Measurements from ENCODE around the gene EVX2. TPM values are rescaled to one million over a fixed set of nuclear protein-coding genes. Genes with fewer than 3 reads are reported as not detected.

EVX2 gene
- total and polyA plus RNA-seq, 2 of the 13 experiments (the other 11 are each of a cell fraction or from before 2014, with no cell fraction given), result not detected

DNA sequence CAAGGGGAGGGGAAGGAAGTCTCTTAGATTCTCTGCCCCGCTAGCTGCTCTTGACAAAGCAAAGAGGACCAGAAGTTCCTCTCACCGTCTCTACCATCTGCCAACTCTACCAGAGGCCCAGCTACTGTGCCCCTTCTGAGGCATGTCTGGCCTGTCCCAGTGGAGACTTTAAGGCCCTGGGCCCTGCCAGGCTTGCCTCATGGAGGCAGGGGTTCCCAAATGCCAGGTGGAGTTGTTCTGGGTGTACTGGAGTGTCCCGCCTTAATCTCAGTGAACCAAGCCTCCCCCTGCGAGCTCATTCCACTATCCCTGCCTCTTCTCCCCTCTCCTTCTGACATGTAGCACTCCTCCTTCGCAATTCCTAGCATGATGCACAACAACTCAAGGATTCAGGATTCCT, 18.1 kb upstream of the EVX2 start (continued):
- TF ChIP-seq, protein P1, sequence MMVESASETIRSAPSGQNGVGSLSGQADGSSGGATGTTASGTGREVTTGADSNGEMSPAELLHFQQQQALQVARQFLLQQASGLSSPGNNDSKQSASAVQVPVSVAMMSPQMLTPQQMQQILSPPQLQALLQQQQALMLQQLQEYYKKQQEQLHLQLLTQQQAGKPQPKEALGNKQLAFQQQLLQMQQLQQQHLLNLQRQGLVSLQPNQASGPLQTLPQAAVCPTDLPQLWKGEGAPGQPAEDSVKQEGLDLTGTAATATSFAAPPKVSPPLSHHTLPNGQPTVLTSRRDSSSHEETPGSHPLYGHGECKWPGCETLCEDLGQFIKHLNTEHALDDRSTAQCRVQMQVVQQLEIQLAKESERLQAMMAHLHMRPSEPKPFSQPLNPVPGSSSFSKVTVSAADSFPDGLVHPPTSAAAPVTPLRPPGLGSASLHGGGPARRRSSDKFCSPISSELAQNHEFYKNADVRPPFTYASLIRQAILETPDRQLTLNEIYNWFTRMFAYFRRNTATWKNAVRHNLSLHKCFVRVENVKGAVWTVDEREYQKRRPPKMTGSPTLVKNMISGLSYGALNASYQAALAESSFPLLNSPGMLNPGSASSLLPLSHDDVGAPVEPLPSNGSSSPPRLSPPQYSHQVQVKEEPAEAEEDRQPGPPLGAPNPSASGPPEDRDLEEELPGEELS (CRISPR knock-in tag; IDR thresholded peaks at IDR 0.05), result no peak
- TF ChIP-seq, protein P2, sequence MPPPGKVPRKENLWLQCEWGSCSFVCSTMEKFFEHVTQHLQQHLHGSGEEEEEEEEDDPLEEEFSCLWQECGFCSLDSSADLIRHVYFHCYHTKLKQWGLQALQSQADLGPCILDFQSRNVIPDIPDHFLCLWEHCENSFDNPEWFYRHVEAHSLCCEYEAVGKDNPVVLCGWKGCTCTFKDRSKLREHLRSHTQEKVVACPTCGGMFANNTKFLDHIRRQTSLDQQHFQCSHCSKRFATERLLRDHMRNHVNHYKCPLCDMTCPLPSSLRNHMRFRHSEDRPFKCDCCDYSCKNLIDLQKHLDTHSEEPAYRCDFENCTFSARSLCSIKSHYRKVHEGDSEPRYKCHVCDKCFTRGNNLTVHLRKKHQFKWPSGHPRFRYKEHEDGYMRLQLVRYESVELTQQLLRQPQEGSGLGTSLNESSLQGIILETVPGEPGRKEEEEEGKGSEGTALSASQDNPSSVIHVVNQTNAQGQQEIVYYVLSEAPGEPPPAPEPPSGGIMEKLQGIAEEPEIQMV (CRISPR knock-in tag; IDR thresholded peaks at IDR 0.05; ENCODE audit: low read depth), result no peak

DNA sequence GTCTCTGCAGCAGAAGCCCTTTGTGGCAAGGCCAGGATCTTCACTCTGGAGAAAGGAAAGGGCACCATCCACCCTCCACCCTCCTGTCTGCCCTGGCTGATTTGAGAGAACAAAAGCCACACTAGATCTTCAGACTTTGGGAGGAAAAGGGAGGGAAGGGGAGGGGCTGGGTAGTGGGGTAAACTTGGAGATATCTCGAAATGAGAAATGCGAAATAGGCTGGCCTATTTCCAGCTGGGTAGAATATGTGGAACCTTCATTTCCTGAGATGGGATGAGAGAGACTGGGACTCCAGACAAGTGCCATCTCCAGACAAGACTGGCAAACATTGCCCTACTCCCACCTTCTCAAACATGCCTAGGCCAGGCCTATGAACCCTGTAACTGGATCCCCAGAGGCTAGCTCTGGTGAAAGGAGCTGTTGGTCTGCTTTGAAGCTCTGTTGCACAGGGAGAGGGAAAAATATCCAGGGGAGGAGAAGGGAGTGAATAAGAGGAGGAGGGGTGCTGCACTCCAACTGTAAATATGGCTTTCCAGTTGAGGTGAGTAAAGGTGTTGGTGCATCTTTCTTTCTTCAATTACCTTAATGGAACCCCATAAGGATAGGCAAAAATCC, 17.6 kb upstream of the EVX2 start:
- Histone ChIP-seq H3K4me1 (ENCODE audit: insufficient read depth, low read length) (peaks cover 17% of the 10 kb centered on the region), H3K27ac (ENCODE audit: extremely low read length, insufficient read depth, low read length) (no peak overlapping the region), H3K9ac (ENCODE audit: insufficient read depth, low read depth, low read length) (no peak overlapping the region), H3K9me3 (ENCODE audit: low read length) (no peaks in the 10 kb centered on the region), H3K36me3 (replicated peaks in 1 of 2; ENCODE audit: control insufficient read depth in 1 of 2, insufficient read depth in 2 of 2, low read length in 2 of 2) (no peaks in the 10 kb centered on the region), H4K20me1 (ENCODE audit: insufficient read depth, low read length) (no peaks in the 10 kb centered on the region; the same call in 1 of the 2 replicates), H2AFZ (ENCODE audit: low read length) (no peak overlapping the region), H3K4me3 (replicated peaks in 1 of 3; ENCODE audit: insufficient read depth in 1 of 3, low read depth in 2 of 3, low read length in 3 of 3) (no peak overlapping the region), H3K4me2 (ENCODE audit: low read depth, low read length) (no peak overlapping the region), H3K27me3 (ENCODE audit: control insufficient read depth in 1 of 2, insufficient read depth in 2 of 2, low read length in 2 of 2) (peaks cover 42 to 99% of the 10 kb centered on the region in 2 experiments), H3K79me2 (ENCODE audit: insufficient read depth, low read length) (no peaks in the 10 kb centered on the region)
- no peak for FAIRE-seq
- ChIA-PET POLR2A (no interaction called here), CTCF (ENCODE audit: low intra/inter-chr PET ratio, low total read pairs) (no interaction called here)
- intact Hi-C loops (cut with micrococcal nuclease; ENCODE audit: unreplicated experiment) (no loop called here), in situ Hi-C loops (cut with HindIII; ENCODE audit: extremely low pct_ligation_motif_present, low pct_unique_long_range_greater_than_20kb) (loop anchor here (10.0 kb wide), 1 partner anchor 1067 kb away; no protein-coding TSS in a partner anchor)
- no peak for ATAC-seq
- no TSS peak for BruUV-seq (replicated peaks)
- WGBS (ENCODE audit: low lambda C conversion rate), result 0% methylated on average over 2 of the region's 2 CpGs
- DNase-seq (ENCODE audit: low spot score), result no peak
- no peak for TF ChIP-seq ZNF616 (CRISPR knock-in tag; IDR thresholded peaks at IDR 0.05; ENCODE audit: low read depth)
- TF ChIP-seq ZNF296 (CRISPR knock-in tag; conservative IDR thresholded peaks at IDR 0.05), result no peak
- TF ChIP-seq ATF4 (CRISPR knock-in tag; IDR thresholded peaks at IDR 0.05), result no peak
- TF ChIP-seq ZSCAN20 (CRISPR knock-in tag; IDR thresholded peaks at IDR 0.05; ENCODE audit: borderline replicate concordance), result no peak
- no peak for TF ChIP-seq ZKSCAN5 (CRISPR knock-in tag; IDR thresholded peaks at IDR 0.05)
- no peak for TF ChIP-seq ZNF530 (CRISPR knock-in tag; IDR thresholded peaks at IDR 0.05; ENCODE audit: low read depth)
- no peak for TF ChIP-seq MATR3 (CRISPR knock-in tag; IDR thresholded peaks at IDR 0.05)
- TF ChIP-seq, protein P3, sequence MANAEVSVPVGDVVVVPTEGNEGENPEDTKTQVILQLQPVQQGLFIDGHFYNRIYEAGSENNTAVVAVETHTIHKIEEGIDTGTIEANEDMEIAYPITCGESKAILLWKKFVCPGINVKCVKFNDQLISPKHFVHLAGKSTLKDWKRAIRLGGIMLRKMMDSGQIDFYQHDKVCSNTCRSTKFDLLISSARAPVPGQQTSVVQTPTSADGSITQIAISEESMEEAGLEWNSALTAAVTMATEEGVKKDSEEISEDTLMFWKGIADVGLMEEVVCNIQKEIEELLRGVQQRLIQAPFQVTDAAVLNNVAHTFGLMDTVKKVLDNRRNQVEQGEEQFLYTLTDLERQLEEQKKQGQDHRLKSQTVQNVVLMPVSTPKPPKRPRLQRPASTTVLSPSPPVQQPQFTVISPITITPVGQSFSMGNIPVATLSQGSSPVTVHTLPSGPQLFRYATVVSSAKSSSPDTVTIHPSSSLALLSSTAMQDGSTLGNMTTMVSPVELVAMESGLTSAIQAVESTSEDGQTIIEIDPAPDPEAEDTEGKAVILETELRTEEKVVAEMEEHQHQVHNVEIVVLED (CRISPR knock-in tag; IDR thresholded peaks at IDR 0.05; ENCODE audit: borderline replicate concordance), result no peak
- no peak for TF ChIP-seq EP300 (IDR thresholded peaks at IDR 0.05; ENCODE audit: low read depth in 2 of 2, low read length in 2 of 2)
- TF ChIP-seq EP300 (CRISPR knock-in tag; IDR thresholded peaks at IDR 0.05; ENCODE audit: borderline replicate concordance), result no peak
- no peak for TF ChIP-seq HNF4G (IDR thresholded peaks at IDR 0.05; ENCODE audit: borderline replicate concordance, low read depth, low read length)
- TF ChIP-seq HNF4G (CRISPR knock-in tag; IDR thresholded peaks at IDR 0.05; ENCODE audit: borderline replicate concordance, low read depth), result no peak
- no peak for TF ChIP-seq ZSCAN25 (CRISPR knock-in tag; IDR thresholded peaks at IDR 0.05)
- TF ChIP-seq DR1 (CRISPR knock-in tag; IDR thresholded peaks at IDR 0.05), result no peak
- no peak for TF ChIP-seq MIXL1 (CRISPR knock-in tag; IDR thresholded peaks at IDR 0.05)
- no peak for TF ChIP-seq ZNF557 (CRISPR knock-in tag; IDR thresholded peaks at IDR 0.05)

Data from HepG2 (cell line).